HG03558 (cell line): ENCODE results near the gene PTPN9.
"Not testable (repeated sequence)": the region's sequence is repeated elsewhere in the genome, so short reads cannot be mapped to it uniquely, and the experiment has no call there.

Source experiments
- ATAC-seq: cut with Tn5 transposase; IDR thresholded peaks from one replicate; pipeline ENCODE4 v1.9.1; 2021; ENCODE audit warnings: moderate number of reproducible peaks; ENCODE audit not compliant: unreplicated experiment; ENCODE audit errors: extremely low read depth

PTPN9 gene

GRCh38 chr15:75533945-75534344, 45.2 kb downstream of the PTPN9 start:
- no peak for ATAC-seq

DNA sequence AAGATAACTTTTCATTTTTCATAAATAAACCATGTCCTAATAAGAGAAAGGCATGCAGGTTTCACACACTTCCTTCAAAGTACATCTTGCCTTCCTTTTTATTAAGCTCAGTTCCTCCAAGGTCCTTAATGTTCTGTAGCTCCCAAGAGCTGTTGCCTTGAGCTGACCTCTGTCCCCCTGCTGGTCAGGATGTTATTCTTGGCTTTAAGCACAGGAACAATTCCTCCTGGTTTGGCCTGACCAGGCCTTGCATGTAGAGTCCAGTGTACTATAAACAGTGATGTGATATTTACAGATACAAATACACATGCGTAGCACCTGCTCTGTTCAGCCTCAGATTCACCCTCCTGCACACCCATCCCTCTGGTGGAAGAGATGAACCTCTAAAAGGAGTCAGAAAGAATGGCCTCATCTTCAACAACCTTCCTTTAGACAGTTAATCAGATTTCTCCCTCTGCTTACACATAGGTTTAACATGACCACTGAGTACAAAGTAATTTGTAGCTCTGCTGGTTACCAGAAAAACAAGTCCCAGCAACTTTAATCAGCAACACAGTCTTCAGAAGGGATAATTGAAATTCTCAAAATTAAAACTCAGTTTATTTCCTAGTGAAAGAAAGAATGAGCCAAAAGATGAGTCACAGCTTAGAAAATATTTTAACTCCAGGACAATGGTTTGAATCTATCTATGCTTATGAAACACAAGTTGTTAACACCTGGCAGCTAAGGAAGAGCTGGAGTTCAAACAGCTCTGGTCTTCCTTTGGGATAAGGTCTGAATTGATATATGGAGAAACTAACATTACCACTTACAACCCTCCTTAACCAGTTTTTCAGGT, 46.5 kb downstream of the PTPN9 start:
- ATAC-seq, result no peak

GRCh38 chr15:75531041-75531450, 48.1 kb downstream of the PTPN9 start:
- no peak for ATAC-seq

DNA sequence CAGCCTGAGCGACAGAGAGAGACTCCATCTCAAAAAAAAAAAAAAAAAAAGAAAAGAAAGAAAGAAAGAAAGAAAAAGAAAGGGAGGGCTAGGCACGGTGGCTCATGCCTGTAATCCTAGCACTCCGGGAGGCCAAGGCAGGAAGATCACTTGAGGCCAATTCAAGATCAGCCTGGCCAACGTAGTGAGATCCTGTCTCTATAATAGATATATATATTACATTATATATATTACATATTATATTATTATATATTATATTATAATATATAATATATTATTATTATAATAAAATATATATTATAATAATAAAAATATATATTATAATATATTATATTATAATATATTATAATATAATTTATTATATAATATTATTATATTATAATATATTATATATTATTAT, 48.9 kb downstream of the PTPN9 start:
- no peak for ATAC-seq

GRCh38 chr15:75525756-75526155, 53.4 kb downstream of the PTPN9 start:
- not testable (repeated sequence) for ATAC-seq

- ATAC-seq, result no peak
Measured at GRCh38 chr15:75523011-75523410, 56.1 kb downstream of the PTPN9 start.

GRCh38 chr15:75517233-75517632, 61.9 kb downstream of the PTPN9 start:
- no peak for ATAC-seq

GRCh38 chr15:75508840-75509532, 70.1 kb downstream of the PTPN9 start:
- ATAC-seq, result no peak

GRCh38 chr15:75502360-75502759, 76.8 kb downstream of the PTPN9 start:
- no peak for ATAC-seq

DNA sequence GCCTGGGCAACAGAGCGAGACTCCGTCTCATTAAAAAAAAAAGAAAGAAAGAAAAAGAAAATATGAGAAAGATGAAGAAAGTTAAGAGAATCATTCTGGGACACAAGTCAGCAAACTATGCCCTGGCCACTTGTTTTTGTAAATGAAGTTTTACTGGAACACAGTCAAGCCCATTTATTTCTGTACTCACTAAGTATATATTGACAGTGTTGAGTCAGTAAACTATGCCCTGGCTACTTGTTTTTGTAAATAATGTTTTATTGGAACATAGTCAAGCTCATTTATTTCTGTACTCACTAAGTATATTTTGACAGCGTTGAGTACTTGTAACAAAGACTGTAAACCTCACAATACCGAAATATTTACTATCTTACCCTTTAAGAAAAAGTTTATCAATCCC, 85.4 kb downstream of the PTPN9 start:
- no peak for ATAC-seq

- no peak for ATAC-seq
Measured at GRCh38 chr15:75483961-75484360, 95.2 kb downstream of the PTPN9 start.

DNA sequence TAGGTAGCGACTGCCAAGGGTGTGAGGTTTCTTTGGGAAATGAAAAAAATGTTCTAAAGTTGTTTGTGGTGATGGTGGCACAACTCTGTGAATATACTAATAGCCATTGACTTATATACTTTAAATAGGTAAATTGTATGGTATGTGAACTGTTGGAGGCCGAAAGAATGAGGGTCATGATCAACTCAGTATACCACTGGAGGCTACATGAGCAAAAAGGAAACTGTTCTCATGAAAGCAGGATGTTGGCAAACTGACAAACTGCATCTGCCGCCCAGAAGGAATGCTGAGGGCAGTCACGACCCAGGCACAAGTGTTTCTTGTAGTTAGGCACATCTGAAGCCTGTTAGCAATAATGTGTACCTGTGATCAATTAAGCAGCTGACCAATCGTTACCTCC, 95.6 kb downstream of the PTPN9 start:
- ATAC-seq, result not testable (repeated sequence)

DNA sequence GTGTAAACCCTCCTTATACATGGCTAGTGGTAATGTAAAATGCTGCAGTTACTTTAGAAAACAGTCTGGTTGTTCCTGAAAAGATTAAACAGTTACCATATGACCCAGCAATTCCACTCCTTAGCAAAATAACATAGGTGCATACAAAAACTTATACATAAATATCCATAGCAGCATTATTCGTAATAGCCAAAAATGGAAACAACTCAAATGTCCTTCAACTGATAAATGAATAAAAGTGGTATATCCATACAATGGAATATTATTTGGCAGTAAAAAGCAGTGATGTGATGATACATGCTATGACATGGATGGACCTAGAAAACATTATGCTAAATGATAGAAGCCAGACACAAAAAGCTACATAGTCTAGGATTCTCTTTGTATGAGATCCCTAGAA, 96.0 kb downstream of the PTPN9 start:
- ATAC-seq, result no peak

- not testable (repeated sequence) for ATAC-seq
Measured at GRCh38 chr15:75480463-75480862, 98.7 kb downstream of the PTPN9 start.

DNA sequence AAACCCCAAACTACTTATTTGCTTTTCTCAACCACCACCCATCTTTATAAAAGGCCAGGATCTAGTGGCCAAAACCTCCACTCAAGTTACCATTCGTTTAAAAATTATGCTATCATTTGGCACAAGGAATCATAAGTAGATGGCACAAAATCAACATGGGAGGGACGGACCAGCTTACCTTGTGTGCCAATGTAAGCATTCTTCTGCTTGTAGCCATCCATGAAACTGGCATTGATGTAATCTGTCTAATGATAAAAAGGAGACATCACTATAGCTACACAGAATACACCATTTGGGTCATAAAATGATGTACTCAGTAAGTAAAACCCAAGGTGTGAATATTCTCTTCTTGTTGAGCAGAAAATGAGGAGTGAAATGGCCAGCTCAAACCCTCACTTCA, 99.4 kb downstream of the PTPN9 start:
- no peak for ATAC-seq

DNA sequence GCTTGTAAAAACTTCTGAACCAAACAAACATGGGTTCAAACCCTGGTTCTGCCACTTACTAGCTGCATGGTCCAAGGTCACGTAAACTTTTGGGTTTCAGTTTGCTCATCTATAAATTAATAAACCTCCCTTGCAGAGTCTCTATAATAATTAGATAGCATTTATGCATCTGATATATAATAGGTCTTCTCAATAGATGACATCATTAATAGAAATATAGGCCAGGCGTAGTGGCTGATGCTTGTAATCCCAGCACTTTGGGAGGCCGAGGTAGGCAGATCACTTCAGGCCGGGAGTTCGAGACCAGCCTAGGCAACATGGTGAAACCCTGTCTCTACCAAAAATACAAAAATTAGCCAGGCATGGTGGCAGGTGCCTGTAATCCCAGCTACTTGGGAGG, 102.0 kb downstream of the PTPN9 start:
- not testable (repeated sequence) for ATAC-seq

GRCh38 chr15:75468913-75469598, 110.1 kb downstream of the PTPN9 start:
- ATAC-seq, result no peak

GRCh38 chr15:75460646-75461045, 118.5 kb downstream of the PTPN9 start:
- ATAC-seq, result no peak

- ATAC-seq, result no peak
Measured at GRCh38 chr15:75459581-75459980, 119.5 kb downstream of the PTPN9 start.

DNA sequence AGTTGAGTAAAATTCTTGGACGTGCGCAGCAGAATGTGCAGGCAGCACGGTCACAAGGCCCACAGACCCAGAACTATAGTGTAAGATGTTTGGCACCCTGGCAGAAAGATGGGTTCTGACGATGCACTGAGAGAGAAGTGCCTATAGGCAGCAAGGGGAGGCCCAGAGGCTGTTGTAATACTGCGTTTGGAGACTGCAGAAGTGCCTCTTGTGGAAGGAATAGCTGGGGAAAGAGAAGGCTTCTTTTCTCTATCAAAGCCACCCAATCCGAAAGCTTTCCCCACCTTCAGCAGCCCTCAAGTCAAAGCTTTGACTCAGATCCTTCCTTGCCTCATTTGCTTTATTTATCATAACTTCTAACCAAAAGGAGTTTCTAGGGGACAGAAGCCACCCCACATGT, 122.4 kb downstream of the PTPN9 start:
- ATAC-seq, result no peak

GRCh38 chr15:75455982-75456531, 123.1 kb downstream of the PTPN9 start:
- ATAC-seq, result no peak
